ENCODE results near the gene DCDC2C.

DNA sequence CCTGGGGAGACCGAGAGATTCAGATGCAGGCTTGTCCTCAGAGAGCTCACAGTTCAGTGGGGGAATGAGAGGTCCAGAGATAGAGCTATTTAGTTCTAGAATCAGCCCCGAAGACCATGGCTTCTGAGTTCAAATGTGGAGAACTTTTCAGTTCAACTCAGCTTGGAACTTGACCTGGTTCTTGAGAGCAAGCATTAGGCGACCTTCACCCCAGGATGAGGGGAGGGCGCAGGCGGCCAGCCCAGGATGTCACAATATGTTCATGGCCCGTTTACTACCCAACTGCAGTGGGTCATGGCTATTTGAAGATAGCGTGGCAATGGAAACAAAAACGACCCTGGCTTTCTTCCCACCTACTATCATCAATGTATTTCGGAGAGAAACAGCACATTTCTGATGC lies 33.8 kb downstream of the DCDC2C start:
- TF ChIP-seq POLR2A (IDR thresholded peaks at IDR 0.05), result no peak
- TF ChIP-seq, protein P1, sequence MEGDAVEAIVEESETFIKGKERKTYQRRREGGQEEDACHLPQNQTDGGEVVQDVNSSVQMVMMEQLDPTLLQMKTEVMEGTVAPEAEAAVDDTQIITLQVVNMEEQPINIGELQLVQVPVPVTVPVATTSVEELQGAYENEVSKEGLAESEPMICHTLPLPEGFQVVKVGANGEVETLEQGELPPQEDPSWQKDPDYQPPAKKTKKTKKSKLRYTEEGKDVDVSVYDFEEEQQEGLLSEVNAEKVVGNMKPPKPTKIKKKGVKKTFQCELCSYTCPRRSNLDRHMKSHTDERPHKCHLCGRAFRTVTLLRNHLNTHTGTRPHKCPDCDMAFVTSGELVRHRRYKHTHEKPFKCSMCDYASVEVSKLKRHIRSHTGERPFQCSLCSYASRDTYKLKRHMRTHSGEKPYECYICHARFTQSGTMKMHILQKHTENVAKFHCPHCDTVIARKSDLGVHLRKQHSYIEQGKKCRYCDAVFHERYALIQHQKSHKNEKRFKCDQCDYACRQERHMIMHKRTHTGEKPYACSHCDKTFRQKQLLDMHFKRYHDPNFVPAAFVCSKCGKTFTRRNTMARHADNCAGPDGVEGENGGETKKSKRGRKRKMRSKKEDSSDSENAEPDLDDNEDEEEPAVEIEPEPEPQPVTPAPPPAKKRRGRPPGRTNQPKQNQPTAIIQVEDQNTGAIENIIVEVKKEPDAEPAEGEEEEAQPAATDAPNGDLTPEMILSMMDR (IDR thresholded peaks at IDR 0.05), result no peak

All from thyroid gland (tissue), 4 donors.